ENCODE measurements around the gene GFPT2.

Gene GFPT2

DNA sequence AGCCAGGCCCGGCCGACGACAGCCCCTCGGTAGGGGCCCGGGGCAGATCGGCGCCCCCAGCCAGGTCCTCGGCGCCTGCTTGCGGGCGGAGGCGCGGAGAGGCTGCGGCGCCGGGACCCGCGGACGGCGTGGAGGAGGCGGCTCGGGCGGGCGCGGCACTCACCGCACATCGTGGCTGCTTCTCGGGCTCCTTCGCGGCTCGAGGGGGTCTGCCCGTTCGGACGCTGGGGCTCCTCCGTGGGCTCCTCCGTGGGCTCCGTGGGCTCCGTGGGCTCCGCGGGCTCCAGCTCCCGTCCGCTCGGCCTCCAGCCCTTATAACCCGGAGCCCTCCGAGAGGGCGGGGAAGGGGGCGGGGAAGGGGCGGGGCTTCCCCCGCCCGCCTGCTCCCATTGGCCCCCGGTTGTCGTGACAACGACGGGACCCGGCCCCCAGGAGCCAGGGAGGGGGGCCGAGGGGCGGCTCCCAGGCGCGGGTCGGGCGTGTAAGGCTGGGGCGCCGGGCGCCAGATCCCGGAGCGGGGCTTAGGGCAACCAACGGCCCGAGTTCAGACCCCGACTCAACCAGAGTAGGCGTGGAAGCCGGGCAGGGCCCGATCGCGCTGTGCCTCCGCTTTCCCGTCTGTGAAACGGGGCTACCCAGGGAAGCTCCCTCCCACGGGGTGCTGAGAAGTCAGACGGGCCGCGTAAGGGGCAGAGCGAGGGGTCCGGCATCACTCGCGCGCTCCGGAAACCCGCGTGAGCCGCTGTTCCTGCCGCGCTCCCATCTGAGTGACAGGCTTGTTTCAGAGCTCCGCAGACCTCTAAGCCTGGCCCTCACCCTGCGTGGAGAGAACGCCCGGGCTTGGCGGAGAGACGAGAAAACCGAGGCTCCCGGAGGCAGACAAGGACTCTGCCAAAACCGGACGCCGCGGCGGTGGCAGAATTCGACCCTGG is at the start of gene GFPT2:
GFPT2 (minus strand) TSS at position 289 of the 932 bp plus-strand sequence; CDS start at position 170, 119 bp downstream.
- no peak for DNase-seq

DNA sequence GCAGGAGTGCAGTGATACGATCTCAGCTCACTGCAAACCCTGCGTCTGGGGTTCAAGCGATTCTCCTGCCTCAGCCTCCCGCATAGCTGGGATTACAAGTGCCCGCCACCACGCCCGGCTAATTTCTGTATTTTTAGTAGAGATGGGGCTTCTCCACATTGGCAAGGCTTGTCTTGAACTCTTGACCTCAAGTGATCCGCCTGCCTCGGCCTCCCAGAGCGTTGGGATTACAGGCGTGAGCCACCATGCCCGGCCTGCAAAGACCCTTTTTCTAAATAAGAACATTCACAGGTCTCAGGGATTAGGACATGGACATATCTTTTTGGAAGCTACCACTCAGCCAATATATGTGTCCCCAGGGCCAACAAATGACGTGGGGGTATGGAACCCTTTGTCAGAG is 49.6 kb upstream of the GFPT2 start:
- no peak for DNase-seq

DNA sequence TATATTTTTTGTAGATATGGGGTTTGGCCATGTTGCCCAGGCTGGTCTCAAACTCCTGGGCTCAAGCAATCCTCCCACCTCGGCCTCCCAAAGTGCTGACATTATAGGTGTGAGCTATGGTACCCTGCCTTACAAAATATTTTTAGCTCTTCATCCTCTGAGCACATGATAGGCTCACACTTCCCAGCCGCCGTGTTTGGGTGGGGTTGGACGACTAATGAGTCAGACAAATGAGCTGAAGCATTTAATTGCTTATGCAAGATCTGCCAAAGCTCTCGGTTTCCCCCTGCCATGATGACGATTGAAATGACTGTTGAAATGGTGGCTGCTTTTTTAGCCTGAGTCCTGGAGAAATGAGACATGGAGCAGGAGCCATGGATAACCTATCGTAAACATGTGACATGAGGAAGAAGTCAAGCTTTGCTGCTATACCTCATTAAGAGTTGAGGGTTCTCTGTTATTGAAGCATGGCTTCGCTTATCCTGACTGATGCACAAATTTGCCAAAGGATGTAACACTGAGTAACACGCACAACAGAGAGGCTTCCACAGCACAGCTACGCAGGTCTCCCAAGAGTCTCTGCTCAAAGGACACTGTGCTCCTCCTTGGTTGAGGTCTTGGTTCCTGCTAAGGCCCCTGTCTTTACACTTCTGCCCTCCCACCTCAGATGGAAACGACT is 48.2 kb upstream of the GFPT2 start:
- DNase-seq: no peak

DNA sequence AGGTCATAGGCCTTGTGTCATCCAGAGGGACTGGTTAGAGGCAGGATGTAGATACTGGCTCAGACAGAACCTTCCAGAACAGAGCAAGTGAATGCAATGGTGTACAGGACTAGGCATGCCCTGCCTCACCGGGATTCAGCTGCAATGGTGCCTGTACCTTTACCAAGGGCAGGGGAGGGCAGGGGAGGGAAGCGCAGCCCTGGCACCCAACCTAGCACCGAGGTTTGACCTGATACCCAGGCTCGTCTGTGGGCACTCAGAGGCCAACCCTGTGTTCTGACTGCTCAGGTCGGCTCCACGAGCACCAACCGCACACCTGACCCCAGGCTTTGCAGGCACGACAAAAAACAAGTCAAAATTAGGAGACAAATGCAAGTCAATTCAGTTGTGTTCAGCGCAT is 47.3 kb upstream of the GFPT2 start:
- DNase-seq: no peak

DNA sequence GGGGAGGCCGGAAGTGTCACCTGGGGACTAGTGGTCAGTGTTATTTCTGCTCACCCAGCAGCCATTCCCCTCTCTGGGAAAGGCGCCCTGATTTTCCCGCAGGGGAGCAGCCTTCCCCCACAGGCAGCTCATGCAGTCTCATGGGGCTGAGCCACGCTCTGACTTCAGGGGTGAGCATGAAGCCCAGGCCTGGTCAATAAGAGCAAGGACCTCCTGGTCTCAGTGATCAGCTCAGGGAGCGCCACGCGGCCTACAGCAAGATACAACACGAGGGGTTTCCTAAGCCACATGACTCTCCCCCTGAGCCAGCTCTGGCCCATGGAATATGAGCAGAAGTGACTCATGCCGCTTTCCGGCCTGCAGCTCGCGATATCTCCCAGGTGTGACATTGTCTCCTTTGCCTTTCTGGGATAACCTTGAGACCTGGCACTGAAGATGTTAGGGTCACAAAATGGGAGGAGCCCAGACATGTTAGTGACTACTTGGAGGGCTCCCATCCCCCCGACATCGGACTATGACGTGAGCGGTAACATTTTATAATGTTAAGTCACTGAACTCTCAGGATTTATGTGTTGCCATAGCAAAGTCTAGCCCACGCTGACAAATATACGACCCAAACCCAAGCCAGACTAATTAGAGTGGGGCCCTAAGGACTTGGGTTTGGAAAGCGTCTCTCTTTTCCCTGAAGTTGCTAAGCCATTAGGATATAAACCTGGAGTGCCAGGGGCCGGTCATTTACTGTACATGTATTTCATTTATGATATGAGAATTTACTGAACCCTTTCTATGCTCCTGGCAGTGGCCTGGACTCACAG is 46.5 kb upstream of the GFPT2 start:
- DNase-seq: no peak

DNA sequence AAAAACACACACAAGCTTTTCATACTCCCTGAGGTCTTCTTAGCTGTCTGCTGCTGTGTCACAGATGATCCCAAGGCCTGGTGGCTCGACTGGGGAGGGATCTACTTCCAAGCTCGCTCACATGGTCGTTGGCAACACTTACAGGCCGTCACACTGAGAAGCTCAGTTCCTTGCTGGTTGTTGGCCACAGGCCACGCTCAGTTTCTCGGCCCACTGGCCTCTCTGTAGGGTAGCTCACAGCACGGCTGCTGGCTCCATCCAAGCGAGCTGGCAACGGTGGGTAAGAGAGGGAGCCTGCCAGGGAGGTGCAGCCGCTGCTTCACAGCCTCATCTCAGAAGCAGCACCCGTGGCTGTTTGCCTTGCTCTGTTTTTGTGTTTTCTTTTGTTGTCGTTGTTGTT is 43.8 kb upstream of the GFPT2 start:
- DNase-seq: no peak

DNA sequence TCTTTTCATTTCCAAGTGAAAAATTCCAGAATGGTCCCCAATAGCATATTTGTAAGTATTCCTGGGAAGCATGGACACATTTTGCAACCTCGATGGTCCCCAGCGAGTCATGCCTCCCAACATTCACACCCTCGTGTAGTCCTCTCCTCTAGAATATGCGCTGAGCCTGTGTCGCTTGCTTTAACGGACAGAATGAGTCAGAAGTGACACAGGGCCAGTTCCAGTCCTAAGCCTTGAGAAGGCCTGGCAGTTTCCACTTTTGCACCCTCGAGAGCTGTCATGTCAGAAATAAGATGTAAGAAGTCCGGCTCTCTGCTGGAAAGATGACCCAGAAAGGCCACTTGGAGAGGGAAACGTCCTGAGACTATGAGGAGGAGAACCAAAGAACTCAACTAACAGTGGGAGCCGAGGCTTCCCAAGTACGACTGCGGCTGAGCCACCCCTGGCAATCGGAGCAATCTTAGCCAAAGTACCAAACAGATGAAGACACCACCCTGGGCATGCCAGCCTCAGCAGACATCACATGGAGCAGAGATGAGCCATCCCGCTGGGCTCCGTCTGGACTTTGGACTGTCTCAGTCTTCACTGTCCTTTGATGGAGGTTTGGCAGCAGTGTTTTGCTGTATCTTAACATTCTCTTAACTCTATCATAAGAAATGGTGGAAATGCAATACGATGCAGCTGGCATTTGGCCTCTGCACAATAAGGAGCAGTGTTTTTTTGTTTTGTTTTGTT is 42.6 kb upstream of the GFPT2 start:
- DNase-seq: no peak

DNA sequence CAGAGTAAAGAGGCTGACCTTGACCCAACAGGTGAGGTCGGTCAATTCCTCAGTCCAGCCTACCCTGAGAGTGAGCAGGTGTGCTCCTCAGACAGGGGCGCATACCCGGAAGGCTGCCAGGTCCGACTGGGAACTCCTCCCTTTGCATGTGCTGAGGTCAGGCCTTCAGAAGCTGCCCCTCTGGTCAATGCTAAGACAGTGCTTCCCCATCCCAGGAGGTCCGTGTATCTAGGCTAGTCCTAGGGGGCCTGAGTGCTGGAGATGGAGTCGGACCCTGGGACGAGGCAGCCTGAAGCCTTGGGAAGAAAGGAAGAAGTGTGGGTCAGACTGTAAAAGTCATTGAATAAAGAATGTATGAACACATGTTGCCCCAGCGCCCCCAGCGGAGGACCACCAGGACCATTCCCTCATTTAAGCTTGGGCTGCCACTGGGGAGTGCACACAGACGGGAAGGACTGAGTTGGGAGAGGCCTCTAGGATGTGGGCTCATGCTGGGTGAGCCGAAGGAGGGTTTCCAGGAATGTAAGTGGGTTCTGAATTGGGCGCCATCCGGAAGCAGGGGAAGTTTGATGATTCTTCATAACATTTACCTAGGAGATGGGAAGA is 41.0 kb upstream of the GFPT2 start:
- DNase-seq: no peak

DNA sequence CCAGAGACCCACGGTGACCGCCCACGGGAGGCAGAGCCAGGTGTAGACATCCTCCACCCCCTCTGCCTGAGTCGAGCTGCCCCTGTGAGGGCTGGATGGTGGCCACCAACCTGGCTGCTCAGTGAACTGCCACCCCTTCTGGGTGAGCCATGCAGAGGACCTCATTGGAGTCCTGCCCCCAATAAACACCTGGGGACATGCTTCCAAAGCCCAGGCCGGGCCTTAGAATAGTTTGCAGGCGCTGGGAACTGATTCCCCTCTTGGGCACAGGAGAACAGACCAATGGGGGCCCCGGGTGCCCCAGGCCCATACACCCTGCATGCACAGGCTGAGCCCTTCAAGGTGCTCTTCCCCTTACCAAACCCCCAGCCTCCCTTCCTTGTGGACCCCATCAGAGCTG is 38.1 kb upstream of the GFPT2 start:
- DNase-seq: no peak

DNA sequence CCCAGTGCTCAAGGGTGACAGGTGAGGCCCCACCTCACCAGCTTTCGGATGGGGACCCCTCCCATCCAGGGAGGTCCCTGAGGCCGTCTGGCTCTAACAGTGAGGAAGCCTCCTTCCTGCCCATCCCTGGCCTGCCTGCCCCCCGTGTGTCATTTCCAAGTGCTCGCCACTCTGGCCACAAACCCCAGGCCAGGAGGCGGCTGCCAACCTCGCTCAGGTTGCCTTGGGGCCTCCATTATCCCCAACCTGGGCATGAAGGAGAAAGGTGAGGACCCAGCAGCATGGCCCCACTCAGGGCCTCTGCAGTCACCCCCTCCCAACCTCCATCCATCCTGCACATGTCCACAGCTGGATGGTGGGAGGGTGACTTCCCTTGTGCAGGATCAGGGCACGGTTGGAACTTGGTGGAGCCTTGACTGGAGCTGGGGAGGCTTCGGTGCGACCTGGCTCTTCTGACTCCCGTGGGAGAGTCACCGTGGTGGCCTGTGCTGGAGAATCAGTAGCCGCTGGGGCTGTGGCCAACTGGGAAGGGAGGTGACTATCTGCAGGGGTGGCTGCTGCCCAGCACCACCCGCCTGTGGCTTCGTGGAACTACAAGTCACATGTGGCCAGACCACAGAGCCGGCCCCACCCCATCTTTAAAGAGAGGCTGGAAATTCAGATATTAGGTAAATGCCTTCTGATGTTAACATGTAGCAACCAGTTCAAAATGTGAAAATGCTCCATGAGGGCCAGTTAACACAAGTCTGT is 37.5 kb upstream of the GFPT2 start:
- no peak for DNase-seq

DNA sequence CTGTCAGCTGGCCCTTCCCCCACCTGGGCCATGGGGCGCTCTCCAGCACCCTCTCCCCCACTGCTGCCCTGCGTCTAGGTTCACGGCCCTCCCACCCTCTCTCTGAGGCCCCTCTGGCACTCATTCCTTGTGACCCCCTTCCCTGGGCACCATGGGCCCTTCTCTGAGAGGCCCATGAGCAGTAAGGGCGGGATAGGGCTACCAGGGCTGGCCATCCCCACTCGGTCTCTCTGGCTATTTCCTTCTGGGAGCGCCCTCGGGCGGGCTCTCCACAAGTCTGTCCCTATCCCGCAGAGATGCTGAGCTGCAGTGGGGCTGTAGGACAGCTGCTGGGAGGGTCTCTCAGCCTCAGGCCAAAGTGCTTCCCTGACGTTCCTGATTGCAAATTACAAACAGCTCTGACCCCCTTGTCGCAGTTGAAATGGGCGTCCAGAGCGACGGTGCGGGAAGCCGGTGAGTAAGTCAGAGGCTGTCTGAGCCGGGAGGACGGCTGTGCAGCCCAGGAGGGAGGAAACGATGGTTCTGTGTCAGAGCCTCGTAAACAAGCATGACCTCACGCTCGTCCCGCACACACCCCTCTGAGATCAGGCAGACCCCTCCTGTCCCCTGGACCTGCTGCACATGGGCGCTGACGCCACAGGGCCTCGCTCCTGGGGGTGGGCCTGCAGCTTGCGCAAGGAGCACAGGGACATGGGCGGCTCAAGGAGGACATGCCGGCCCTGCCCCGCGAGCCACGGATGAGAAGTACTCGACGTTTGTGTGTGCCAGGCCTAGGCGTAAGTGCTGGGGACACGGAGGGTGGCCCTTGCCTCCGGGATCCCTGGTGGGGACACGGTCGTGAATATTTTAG is 36.3 kb upstream of the GFPT2 start:
- DNase-seq: no peak

DNA sequence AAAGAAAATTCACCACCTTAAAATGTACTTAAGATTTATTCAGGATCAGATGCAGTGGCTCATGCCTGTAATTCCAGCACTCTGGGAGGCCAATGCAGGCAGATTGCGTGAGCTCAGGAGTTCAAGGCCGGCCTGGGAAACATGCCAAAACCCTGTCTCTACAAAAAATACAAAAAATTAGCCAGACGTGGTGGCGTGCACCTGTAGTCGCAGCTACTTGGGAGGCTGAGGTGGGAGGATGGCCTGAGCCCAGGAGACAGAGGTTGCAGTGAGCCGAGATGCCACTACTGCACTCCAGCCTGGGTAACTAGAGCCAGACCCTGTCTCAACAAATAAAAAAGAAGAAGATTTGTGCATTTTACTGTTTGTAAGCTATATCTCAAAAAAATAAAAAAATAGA is 34.7 kb upstream of the GFPT2 start:
- no peak for DNase-seq

GRCh38 chr5:180382926-180383325 is 29.8 kb upstream of the GFPT2 start:
- DNase-seq: no peak

GRCh38 chr5:180381851-180382480 is 28.8 kb upstream of the GFPT2 start:
- no peak for DNase-seq

- DNase-seq: no peak
These were observed 28.3 kb upstream of the GFPT2 start for GRCh38 chr5:180381428-180381827.

- no peak for DNase-seq
These were observed 27.7 kb upstream of the GFPT2 start for GRCh38 chr5:180380856-180381255.

DNA sequence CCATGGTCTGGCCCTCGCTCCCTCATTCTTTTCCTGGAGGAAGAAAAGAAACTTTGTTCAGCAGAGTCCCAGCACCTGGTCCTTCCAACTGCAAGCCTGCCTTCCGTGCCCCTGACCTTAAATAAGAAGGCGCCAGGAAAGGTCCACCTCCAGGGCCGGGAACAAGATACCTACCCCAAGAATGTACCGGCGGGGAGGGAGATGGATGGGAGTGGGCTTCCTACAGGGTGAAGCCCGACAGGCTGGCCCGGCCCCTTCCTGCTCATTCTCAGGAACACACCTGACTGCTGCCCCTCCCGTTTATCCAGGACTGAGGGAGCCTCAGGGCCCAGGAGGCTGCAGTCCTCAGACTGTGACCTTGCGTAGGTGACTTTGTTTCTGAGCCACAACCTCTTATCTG is 27.3 kb upstream of the GFPT2 start:
- DNase-seq: no peak

GRCh38 chr5:180379355-180380070 is 26.4 kb upstream of the GFPT2 start:
- no peak for DNase-seq

All from NCI-H510A treated with DMSO at 0.1 percent for 48 hours (cell line).